ENCODE measurements around the gene IRAK2. TPM values are rescaled to one million over a fixed set of nuclear protein-coding genes. Genes with fewer than 3 reads are reported as not detected.

Gene IRAK2
- total RNA-seq, 4 donors from 2014 or later: 7.0 to 15.0 (median 11.4) TPM

- WGBS, 2 donors: 93 to 96% methylated on average over 3 of the region's 3 CpGs
- intact Hi-C loops (cut with DNase I; ENCODE audit: low total_unique reads): no loop called here
- H3K4me3 ChIP-seq (ENCODE audit: low read depth, poor library complexity, severe bottlenecking): no peak overlapping the region
- TF ChIP-seq POLR2A (IDR thresholded peaks at IDR 0.05): no peak
- TF ChIP-seq, protein P1, sequence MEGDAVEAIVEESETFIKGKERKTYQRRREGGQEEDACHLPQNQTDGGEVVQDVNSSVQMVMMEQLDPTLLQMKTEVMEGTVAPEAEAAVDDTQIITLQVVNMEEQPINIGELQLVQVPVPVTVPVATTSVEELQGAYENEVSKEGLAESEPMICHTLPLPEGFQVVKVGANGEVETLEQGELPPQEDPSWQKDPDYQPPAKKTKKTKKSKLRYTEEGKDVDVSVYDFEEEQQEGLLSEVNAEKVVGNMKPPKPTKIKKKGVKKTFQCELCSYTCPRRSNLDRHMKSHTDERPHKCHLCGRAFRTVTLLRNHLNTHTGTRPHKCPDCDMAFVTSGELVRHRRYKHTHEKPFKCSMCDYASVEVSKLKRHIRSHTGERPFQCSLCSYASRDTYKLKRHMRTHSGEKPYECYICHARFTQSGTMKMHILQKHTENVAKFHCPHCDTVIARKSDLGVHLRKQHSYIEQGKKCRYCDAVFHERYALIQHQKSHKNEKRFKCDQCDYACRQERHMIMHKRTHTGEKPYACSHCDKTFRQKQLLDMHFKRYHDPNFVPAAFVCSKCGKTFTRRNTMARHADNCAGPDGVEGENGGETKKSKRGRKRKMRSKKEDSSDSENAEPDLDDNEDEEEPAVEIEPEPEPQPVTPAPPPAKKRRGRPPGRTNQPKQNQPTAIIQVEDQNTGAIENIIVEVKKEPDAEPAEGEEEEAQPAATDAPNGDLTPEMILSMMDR (IDR thresholded peaks at IDR 0.05): no peak
- no peak for DNase-seq (ENCODE audit: low spot score in 2 of 2)
These were observed 89.0 kb downstream of the IRAK2 start for GRCh38 chr3:10253731-10254130.

DNA sequence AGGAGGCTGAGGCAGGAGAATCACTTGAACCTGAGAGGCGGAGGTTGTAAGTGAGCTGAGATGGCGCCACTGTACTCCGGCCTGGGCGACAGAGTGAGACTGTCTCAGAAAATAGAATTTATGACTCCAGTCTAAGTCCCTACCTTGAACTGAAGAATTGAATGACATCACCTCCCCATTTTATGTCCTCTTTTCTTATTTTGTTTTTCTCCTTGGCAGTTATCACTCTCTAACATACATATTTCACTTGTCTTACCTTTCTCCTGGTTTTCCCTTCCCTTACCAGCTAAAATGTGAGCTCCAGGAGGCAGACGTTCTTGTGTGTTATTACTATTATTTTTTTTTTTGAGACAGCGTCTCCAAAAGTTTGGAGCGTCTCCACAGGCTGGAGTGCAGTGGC is 91.1 kb downstream of the IRAK2 start:
- no peak for DNase-seq (ENCODE audit: low spot score in 2 of 2)
- TF ChIP-seq, protein P1 (IDR thresholded peaks at IDR 0.05): no peak
- TF ChIP-seq POLR2A (IDR thresholded peaks at IDR 0.05): no peak
- H3K4me3 ChIP-seq (ENCODE audit: low read depth, poor library complexity, severe bottlenecking): no peak overlapping the region
- WGBS, 2 donors: 81 to 93% methylated on average over 7 of the region's 7 CpGs
- intact Hi-C loops (cut with DNase I; ENCODE audit: low total_unique reads): no loop called here

- 95 to 98% methylated on average over 7 of the region's 7 CpGs for WGBS, 2 donors
- no peak for DNase-seq (ENCODE audit: low spot score in 2 of 2)
- intact Hi-C loops (cut with DNase I; ENCODE audit: low total_unique reads): no loop called here
- TF ChIP-seq POLR2A (IDR thresholded peaks at IDR 0.05): no peak
- H3K4me3 ChIP-seq (ENCODE audit: low read depth, poor library complexity, severe bottlenecking): no peak overlapping the region
These were observed 94.3 kb downstream of the IRAK2 start for GRCh38 chr3:10259036-10259435.

GRCh38 chr3:10259798-10260197 is 95.1 kb downstream of the IRAK2 start:
- H3K4me3 ChIP-seq (ENCODE audit: low read depth, poor library complexity, severe bottlenecking): no peak overlapping the region
- DNase-seq (ENCODE audit: low spot score in 2 of 2): no peak
- WGBS, 2 donors: 83 to 92% methylated on average over 4 of the region's 4 CpGs
- intact Hi-C loops (cut with DNase I; ENCODE audit: low total_unique reads): no loop called here
- TF ChIP-seq, protein P1 (IDR thresholded peaks at IDR 0.05): no peak
- TF ChIP-seq POLR2A (IDR thresholded peaks at IDR 0.05): no peak

DNA sequence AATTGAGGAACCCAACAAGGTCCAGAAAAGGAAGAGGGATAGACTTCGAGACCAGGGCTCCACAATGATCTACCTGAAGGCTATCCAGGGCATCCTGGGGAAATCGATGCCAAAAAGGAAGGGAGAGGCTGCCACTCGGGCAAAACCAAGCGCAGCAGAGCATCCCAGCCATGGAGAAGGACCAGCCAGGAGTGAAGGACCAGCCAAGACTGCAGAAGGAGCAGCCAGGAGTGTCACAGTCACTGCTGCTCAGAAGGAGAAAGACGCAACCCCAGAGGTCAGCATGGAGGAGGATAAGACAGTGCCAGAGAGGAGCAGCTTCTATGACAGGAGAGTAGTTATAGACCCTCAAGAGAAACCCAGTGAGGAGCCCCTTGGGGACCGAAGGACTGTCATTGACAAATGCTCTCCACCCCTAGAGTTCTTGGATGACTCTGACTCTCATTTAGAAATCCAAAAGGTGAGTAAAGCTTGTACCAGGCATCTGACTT is 95.5 kb downstream of the IRAK2 start:
- intact Hi-C loops (cut with DNase I; ENCODE audit: low total_unique reads): no loop called here
- TF ChIP-seq, protein P1 (IDR thresholded peaks at IDR 0.05): no peak
- no peak for TF ChIP-seq POLR2A (IDR thresholded peaks at IDR 0.05)
- WGBS, 2 donors: 83 to 88% methylated on average over 6 of the region's 6 CpGs
- no peak overlapping the region for H3K4me3 ChIP-seq (ENCODE audit: low read depth, poor library complexity, severe bottlenecking)
- DNase-seq (ENCODE audit: low spot score in 2 of 2): no peak

DNA sequence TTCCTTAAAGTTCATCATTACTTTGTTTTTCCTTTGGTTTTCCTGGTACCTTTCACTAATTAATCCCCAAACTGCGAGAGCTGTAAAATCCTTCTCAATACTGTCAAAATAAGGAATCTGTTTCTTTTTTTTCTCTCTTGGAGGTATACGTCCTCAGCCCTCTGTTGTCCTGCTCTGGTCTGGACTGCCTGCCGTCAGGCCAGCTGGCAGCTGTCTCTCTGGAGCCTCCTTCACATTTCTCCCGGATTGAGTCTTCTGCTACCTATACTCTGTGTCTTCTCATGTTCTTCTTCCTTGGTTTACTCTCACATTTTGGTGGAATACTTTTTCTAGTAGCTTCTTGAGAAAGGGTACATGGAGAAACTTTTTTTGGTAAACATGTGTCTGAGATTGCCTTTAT is 97.3 kb downstream of the IRAK2 start:
- intact Hi-C loops (cut with DNase I; ENCODE audit: low total_unique reads): no loop called here
- TF ChIP-seq POLR2A (IDR thresholded peaks at IDR 0.05): no peak
- TF ChIP-seq, protein P1 (IDR thresholded peaks at IDR 0.05): no peak
- no peak overlapping the region for H3K4me3 ChIP-seq (ENCODE audit: low read depth, poor library complexity, severe bottlenecking)
- 78% methylated on average over 4 of the region's 4 CpGs for WGBS, 2 donors
- DNase-seq (ENCODE audit: low spot score in 2 of 2): peak in 1 of 2 donors; percentile 36

All from lower leg skin (tissue), 4 donors.